ENCODE data around the gene MICAL3. TPM values are rescaled to one million over a fixed set of nuclear protein-coding genes. Genes with fewer than 3 reads are reported as not detected.
A peak's percentile ranks its signal among the peaks of the same experiment; 100 is the strongest.
"Not testable (repeated sequence)": the region's sequence is repeated elsewhere in the genome, so short reads cannot be mapped to it uniquely, and the experiment has no call there.

MICAL3 gene
- total RNA-seq, 4 donors from 2014 or later, result 45.2 to 56.3 (median 46.3) TPM

DNA sequence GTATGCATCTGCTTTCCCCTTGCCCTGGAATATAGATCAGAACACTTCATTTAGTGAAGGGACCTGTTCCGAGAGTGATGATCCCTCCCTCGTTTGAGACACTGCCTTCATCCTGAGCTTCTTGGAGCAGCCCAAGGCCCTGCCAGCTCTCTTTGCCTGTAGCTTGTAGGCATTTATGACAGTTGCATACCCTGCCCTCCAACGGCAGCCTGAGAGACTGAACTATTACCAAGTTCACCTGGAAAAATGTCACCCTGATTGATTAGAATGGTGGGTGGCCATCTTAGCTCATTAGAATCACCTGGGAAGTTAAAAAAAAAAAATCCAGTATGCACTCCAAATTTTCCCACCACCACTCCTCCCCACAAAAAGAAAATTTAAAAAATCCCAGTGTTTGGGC lies 1.5 kb downstream of the MICAL3 start:
- WGBS, 2 donors, result 59 to 62% methylated on average over 3 of the region's 3 CpGs
- Histone ChIP-seq H3K9me3 (no peaks in the 10 kb centered on the region), H3K4me3 (no peak overlapping the region), H3K36me3 (no peaks in the 10 kb centered on the region), H3K27me3 (no peaks in the 10 kb centered on the region), H3K4me1 (peaks cover 0 to 21% (median 7%) of the 10 kb centered on the region in 4 donors), H3K27ac (peak overlapping the region in 2 of 4 donors; percentile 65 to 87)
- no peak for DNase-seq (ENCODE audit: low spot score in 2 of 2)
- TF ChIP-seq, protein P1, sequence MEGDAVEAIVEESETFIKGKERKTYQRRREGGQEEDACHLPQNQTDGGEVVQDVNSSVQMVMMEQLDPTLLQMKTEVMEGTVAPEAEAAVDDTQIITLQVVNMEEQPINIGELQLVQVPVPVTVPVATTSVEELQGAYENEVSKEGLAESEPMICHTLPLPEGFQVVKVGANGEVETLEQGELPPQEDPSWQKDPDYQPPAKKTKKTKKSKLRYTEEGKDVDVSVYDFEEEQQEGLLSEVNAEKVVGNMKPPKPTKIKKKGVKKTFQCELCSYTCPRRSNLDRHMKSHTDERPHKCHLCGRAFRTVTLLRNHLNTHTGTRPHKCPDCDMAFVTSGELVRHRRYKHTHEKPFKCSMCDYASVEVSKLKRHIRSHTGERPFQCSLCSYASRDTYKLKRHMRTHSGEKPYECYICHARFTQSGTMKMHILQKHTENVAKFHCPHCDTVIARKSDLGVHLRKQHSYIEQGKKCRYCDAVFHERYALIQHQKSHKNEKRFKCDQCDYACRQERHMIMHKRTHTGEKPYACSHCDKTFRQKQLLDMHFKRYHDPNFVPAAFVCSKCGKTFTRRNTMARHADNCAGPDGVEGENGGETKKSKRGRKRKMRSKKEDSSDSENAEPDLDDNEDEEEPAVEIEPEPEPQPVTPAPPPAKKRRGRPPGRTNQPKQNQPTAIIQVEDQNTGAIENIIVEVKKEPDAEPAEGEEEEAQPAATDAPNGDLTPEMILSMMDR (IDR thresholded peaks at IDR 0.05), result no peak
- TF ChIP-seq EP300 (IDR thresholded peaks at IDR 0.05) (no peak), POLR2A (IDR thresholded peaks at IDR 0.05) (no peak)

DNA sequence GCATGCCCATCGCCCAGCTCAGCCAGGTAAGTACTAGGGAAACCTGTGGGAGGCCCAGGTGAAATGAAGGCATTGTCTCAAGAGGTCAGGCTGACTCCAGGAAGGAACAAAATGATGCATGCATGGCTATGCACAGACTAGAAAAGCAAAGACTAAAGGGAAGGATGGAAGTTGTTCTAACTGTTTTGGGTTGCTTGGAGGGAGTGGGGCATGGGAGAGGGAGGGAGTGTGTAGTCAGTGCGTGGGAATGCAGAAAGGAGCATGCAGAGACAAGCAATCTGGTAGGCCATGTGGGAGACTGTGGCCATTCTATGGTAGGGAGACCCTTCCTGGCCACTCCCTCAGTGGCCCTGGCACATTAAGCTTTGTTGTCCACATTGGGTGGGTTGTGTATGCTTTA lies 2.9 kb downstream of the MICAL3 start:
- TF ChIP-seq POLR2A (IDR thresholded peaks at IDR 0.05) (no peak), EP300 (IDR thresholded peaks at IDR 0.05) (no peak)
- TF ChIP-seq, protein P1 (IDR thresholded peaks at IDR 0.05), result no peak
- WGBS, 2 donors, result 88 to 92% methylated on average over 2 of the region's 2 CpGs
- Histone ChIP-seq H3K9me3 (no peaks in the 10 kb centered on the region), H3K4me1 (peaks cover 0 to 21% (median 7%) of the 10 kb centered on the region in 4 donors), H3K36me3 (no peaks in the 10 kb centered on the region), H3K27me3 (no peaks in the 10 kb centered on the region), H3K27ac (no peak overlapping the region), H3K4me3 (no peak overlapping the region)
- DNase-seq (ENCODE audit: low spot score in 2 of 2), result no peak

DNA sequence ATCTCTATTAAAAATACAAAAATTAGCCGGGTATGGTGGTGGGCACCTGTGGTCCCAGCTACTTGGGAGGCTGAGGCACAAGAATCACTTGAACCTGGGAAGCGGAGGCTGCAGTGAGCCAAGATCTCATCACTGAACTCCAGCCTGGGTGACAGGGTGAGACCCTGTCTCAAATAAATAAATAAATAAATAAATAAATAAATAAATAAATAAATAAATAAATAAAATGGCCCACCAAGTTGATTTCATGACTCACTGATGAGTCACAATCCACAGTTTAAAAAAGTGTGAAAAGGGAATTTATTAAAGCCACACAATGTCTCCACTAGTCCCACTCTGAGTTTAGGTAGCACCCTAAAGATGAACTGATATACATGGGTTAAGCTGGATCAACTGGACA lies 3.6 kb downstream of the MICAL3 start:
- not testable (repeated sequence) for DNase-seq (ENCODE audit: low spot score in 2 of 2); H3K27me3 ChIP-seq; H3K36me3 ChIP-seq; H3K27ac ChIP-seq; H3K4me3 ChIP-seq; H3K9me3 ChIP-seq
- WGBS, 2 donors, result 92 to 98% methylated on average over 2 of the region's 2 CpGs
- H3K4me1 ChIP-seq, result peaks cover 0 to 21% (median 7%) of the 10 kb centered on the region in 4 donors

DNA sequence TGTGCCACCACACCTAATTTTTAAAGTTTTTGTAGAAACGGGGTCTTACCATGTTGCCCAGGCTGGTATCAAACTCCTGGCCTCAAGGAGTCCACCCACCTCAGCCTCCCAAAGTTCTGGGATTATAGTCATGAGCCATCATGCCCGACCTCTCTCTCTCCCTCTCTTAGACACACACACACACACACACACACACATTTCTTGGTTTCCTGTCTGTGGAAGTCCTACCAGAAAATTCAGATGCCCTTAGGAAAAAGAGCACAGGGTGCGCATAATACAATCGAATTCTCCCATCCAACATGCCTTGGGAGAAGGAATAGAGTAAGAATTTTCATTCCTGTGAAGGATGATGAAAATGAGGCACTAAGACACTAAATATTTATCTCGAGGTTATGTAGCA lies 10.4 kb downstream of the MICAL3 start:
- no peaks in the 10 kb centered on the region for H3K9me3 ChIP-seq
- 67 to 70% methylated on average over 5 of the region's 5 CpGs for WGBS, 2 donors
- H3K27ac ChIP-seq, result no peak overlapping the region
- no peaks in the 10 kb centered on the region for H3K4me1 ChIP-seq
- DNase-seq (ENCODE audit: low spot score in 2 of 2), result no peak
- H3K4me3 ChIP-seq, result no peak overlapping the region
- H3K27me3 ChIP-seq, result no peaks in the 10 kb centered on the region
- H3K36me3 ChIP-seq, result no peaks in the 10 kb centered on the region
- TF ChIP-seq EP300 (IDR thresholded peaks at IDR 0.05) (no peak), POLR2A (IDR thresholded peaks at IDR 0.05) (no peak)
- TF ChIP-seq, protein P1 (IDR thresholded peaks at IDR 0.05), result no peak

DNA sequence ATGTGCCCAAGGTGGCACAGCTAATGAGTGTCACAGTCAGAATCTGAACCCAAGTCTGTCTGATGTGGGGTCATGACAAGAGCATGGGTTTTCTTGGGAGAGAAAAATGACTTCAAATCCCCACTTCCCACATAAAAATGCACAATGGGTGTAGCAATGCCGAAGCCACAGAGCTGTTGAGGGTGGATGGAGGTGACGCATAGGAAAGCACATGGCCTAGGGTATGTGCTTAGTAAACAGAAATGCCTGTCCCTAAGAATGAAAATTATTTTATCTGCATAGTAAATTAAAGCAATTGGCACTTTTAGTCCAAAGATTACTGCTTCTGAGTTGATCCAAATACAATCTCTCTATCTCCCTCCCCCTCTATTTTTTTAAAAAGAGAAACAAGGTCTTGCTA lies 10.9 kb downstream of the MICAL3 start:
- no peak for DNase-seq (ENCODE audit: low spot score in 2 of 2)
- Histone ChIP-seq H3K36me3 (no peaks in the 10 kb centered on the region), H3K4me1 (no peaks in the 10 kb centered on the region), H3K27ac (no peak overlapping the region), H3K4me3 (no peak overlapping the region), H3K9me3 (no peaks in the 10 kb centered on the region), H3K27me3 (no peaks in the 10 kb centered on the region)
- no peak for TF ChIP-seq POLR2A (IDR thresholded peaks at IDR 0.05)
- TF ChIP-seq, protein P1 (IDR thresholded peaks at IDR 0.05), result no peak
- no peak for TF ChIP-seq EP300 (IDR thresholded peaks at IDR 0.05)
- WGBS, 2 donors, result 59 to 81% methylated on average over 2 of the region's 2 CpGs

DNA sequence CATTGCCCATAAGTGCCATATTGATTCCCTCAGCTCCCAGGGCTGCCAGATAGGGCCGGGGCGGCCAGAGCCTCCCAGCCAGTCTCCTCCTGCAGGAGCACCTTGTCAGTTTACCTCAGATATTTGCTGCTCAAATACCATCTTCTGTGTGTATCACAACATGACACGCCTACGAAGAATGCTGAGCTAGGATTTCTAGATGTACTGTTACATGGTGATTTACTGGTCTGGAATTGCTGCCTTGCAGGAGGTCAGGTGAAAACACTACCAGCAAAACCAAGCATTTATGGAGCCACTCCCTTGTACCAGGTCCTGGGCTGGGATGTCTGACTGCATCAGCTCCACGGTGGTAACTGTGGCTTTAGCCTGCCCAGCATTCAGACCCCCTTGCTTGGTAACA lies 11.8 kb downstream of the MICAL3 start:
- no peak for DNase-seq (ENCODE audit: low spot score in 2 of 2)
- H3K27me3 ChIP-seq, result no peaks in the 10 kb centered on the region
- no peak overlapping the region for H3K27ac ChIP-seq
- no peaks in the 10 kb centered on the region for H3K4me1 ChIP-seq
- TF ChIP-seq, protein P1 (IDR thresholded peaks at IDR 0.05), result no peak
- TF ChIP-seq EP300 (IDR thresholded peaks at IDR 0.05) (no peak), POLR2A (IDR thresholded peaks at IDR 0.05) (no peak)
- WGBS, 2 donors, result 94 to 95% methylated on average over 5 of the region's 5 CpGs
- no peak overlapping the region for H3K4me3 ChIP-seq
- H3K36me3 ChIP-seq, result no peaks in the 10 kb centered on the region
- H3K9me3 ChIP-seq, result no peaks in the 10 kb centered on the region

Measured in tibial nerve (tissue), 4 donors.